Common myeloid progenitor, CD34-positive (primary cell): Measurements from ENCODE around the gene TMEM150B.

Experiments used
- CTCF ChIA-PET: fragments of 350-600 bp; sonication (Branson Sonifier 250); formaldehyde crosslinking; loops from one replicate; lab custom pipeline; 2021; ENCODE audit warnings: antibody characterized with exemption; lab: Charles Lee
- POLR2A ChIA-PET: fragments of 350-600 bp; sonication (Branson Sonifier 250); formaldehyde crosslinking; loops from one replicate; lab custom pipeline; 2021; ENCODE audit warnings: antibody characterized with exemption; lab: Charles Lee
- DNase-seq, 3 donors: peaks; one replicate each; pipeline versions ENCODE4 v3.0.0 to v3.0.0-alpha.2; 2013
- H3K27ac ChIP-seq, 2 experiments: 1 replicate in 1 of 2; 2 replicates in 1 of 2; pipeline ENCODE4 v1.7.0; 2013; ENCODE audit warnings: inconsistent platforms in 2 of 2, low read length in 2 of 2, mild to moderate bottlenecking in 2 of 2, low read depth in 1 of 2, moderate library complexity in 1 of 2; ENCODE audit not compliant: severe bottlenecking in 2 of 2, insufficient read depth in 1 of 2, poor library complexity in 1 of 2
- H3K27me3 ChIP-seq, 5 experiments: replicated peaks in 2 of 5; 1 replicate in 3 of 5; 2 replicates in 2 of 5; pipeline versions ENCODE4 v1.6.1 to v1.7.0; 2013; ENCODE audit warnings: low read length in 4 of 5, mild to moderate bottlenecking in 2 of 5, moderate library complexity in 2 of 5, inconsistent platforms in 1 of 5; ENCODE audit not compliant: insufficient read depth in 5 of 5, control insufficient read depth in 4 of 5
- H3K36me3 ChIP-seq, 4 experiments: 1 replicate in 2 of 4; 2 replicates in 2 of 4; pipeline versions ENCODE4 v1.6.1 to v1.7.0; 2013; ENCODE audit warnings: low read length in 3 of 4, control low read depth in 1 of 4, mild to moderate bottlenecking in 1 of 4; ENCODE audit not compliant: control insufficient read depth in 4 of 4, insufficient read depth in 4 of 4
- H3K4me1 ChIP-seq, 4 experiments: 1 replicate in 3 of 4; 2 replicates in 1 of 4; pipeline versions ENCODE4 v1.6.1 to v1.7.1; 2013; ENCODE audit warnings: low read length in 3 of 4, mild to moderate bottlenecking in 3 of 4, control low read depth in 1 of 4, inconsistent platforms in 1 of 4, moderate library complexity in 1 of 4; ENCODE audit not compliant: control insufficient read depth in 4 of 4, insufficient read depth in 4 of 4; ENCODE audit errors: control extremely low read depth in 1 of 4
- H3K4me3 ChIP-seq, 7 experiments: 1 replicate in 4 of 7; 2 replicates in 3 of 7; pipeline versions ENCODE4 v1.5.1 to v1.7.0; 2013; ENCODE audit warnings: mild to moderate bottlenecking in 7 of 7, low read length in 6 of 7, moderate library complexity in 6 of 7, inconsistent platforms in 2 of 7, low read depth in 2 of 7, control low read depth in 1 of 7; ENCODE audit not compliant: insufficient read depth in 4 of 7, control insufficient read depth in 1 of 7; ENCODE audit errors: extremely low read depth in 1 of 7
- H3K9me3 ChIP-seq, 5 experiments: 1 replicate in 4 of 5; 2 replicates in 1 of 5; pipeline versions ENCODE4 v1.6.1 to v1.7.1; 2013; ENCODE audit warnings: low read length in 4 of 5, mild to moderate bottlenecking in 2 of 5, inconsistent platforms in 1 of 5, low read depth in 1 of 5, moderate library complexity in 1 of 5; ENCODE audit not compliant: control insufficient read depth in 4 of 5, insufficient read depth in 2 of 5; ENCODE audit errors: control extremely low read depth in 1 of 5
- WGBS: methylation state at CpG from one replicate; pipeline ENCODE4 v1.1.5; 2013; ENCODE audit not compliant: insufficient coverage; 5-methylcytosine and 5-hydroxymethylcytosine counted together

Gene TMEM150B

GRCh38 chr19:55302318-55302703 is 22.8 kb downstream of the TMEM150B start:
- no peak for DNase-seq
- POLR2A ChIA-PET: interaction anchor here (0.9 to 2.4 kb wide), 3 partner anchors 11 to 115 kb away, joined by 3 to 7 read pairs (median 4); partner anchors contain the start of gene KMT5C
- Histone ChIP-seq H3K27me3 (no peaks in the 10 kb centered on the region), H3K4me3 (peak overlapping the region; percentile 37 to 88 (median 69)), H3K27ac (peak overlapping the region; percentile 30 to 77), H3K4me1 (peaks cover 0 to 20% (median 12%) of the 10 kb centered on the region in 4 experiments), H3K9me3 (no peaks in the 10 kb centered on the region), H3K36me3 (peaks cover 0 to 9% (median 4%) of the 10 kb centered on the region in 4 experiments)
- 91% methylated on average over 8 of the region's 12 CpGs for WGBS
- CTCF ChIA-PET: interaction anchor here (0.7 to 4.2 kb wide), 21 partner anchors 9 to 202 kb away, joined by 3 to 37 read pairs (median 5); partner anchors contain the start of genes KMT5C, TMEM150B and TMEM238

GRCh38 chr19:55301459-55302317 is 23.5 kb downstream of the TMEM150B start:
- ChIA-PET POLR2A (interaction anchor here (0.6 to 2.4 kb wide), 7 partner anchors 12 to 122 kb away, joined by 3 to 7 read pairs (median 3); partner anchors contain the start of gene KMT5C), CTCF (interaction anchor here (0.6 to 4.2 kb wide), 32 partner anchors 8 to 305 kb away, joined by 3 to 37 read pairs (median 4); partner anchors contain the start of genes HSPBP1, KMT5C and TMEM238)
- 2% methylated on average over 30 of the region's 42 CpGs for WGBS
- H3K4me1 ChIP-seq: peaks cover 0 to 20% (median 13%) of the 10 kb centered on the region in 4 experiments
- no peaks in the 10 kb centered on the region for H3K27me3 ChIP-seq
- peak; percentile 84 to 93 (median 91) for DNase-seq
- H3K4me3 ChIP-seq: peak overlapping the region; percentile 37 to 88 (median 69)
- peak overlapping the region; percentile 30 to 77 for H3K27ac ChIP-seq
- H3K9me3 ChIP-seq: no peaks in the 10 kb centered on the region
- H3K36me3 ChIP-seq: peaks cover 0 to 8% (median 4%) of the 10 kb centered on the region in 4 experiments

- no peaks in the 10 kb centered on the region for H3K9me3 ChIP-seq
- POLR2A ChIA-PET: interaction anchor here (0.6 to 2.4 kb wide), 6 partner anchors 17 to 122 kb away, joined by 3 to 7 read pairs (median 3); partner anchors contain the start of gene KMT5C
These were observed 24.2 kb downstream of the TMEM150B start for GRCh38 chr19:55300886-55301458.

GRCh38 chr19:55299991-55300390 is 25.1 kb downstream of the TMEM150B start:
- no peak for DNase-seq
- Histone ChIP-seq H3K27me3 (no peaks in the 10 kb centered on the region), H3K27ac (no peak overlapping the region), H3K36me3 (no peaks in the 10 kb centered on the region), H3K4me3 (no peak overlapping the region), H3K9me3 (no peaks in the 10 kb centered on the region), H3K4me1 (peaks cover 0 to 17% (median 13%) of the 10 kb centered on the region in 4 experiments)
- 97% methylated on average over 10 of the region's 10 CpGs for WGBS
- POLR2A ChIA-PET: no interaction called here
- CTCF ChIA-PET: interaction anchor here (2.1 to 4.2 kb wide), 5 partner anchors 7 to 118 kb away, joined by 13 to 37 read pairs (median 30); partner anchors contain the start of genes KMT5C and TMEM238

More at GRCh38 chr19:55300886-55301458, 24.2 kb downstream of the TMEM150B start:
- Histone ChIP-seq H3K4me1 (peaks cover 0 to 20% (median 13%) of the 10 kb centered on the region in 4 experiments), H3K27me3 (no peaks in the 10 kb centered on the region), H3K4me3 (peak overlapping the region in 3 of 7 experiments; percentile 69 to 88 (median 71)), H3K36me3 (peaks cover 0 to 2% (median under 1%) of the 10 kb centered on the region in 4 experiments), H3K27ac (no peak overlapping the region)
- CTCF ChIA-PET: interaction anchor here (0.6 to 4.2 kb wide), 26 partner anchors 8 to 306 kb away, joined by 3 to 37 read pairs (median 4); partner anchors contain the start of genes HSPBP1, KMT5C and TMEM238
- no peak for DNase-seq
- 92% methylated on average over 13 of the region's 15 CpGs for WGBS

GRCh38 chr19:55297267-55297666 is 27.9 kb downstream of the TMEM150B start:
- H3K4me1 ChIP-seq: peaks cover 0 to 16% (median 10%) of the 10 kb centered on the region in 4 experiments
- 83% methylated on average over 9 of the region's 10 CpGs for WGBS
- no peaks in the 10 kb centered on the region for H3K9me3 ChIP-seq
- H3K27ac ChIP-seq: no peak overlapping the region
- no peaks in the 10 kb centered on the region for H3K36me3 ChIP-seq
- H3K27me3 ChIP-seq: no peaks in the 10 kb centered on the region
- ChIA-PET CTCF (interaction anchor here (1.2 kb wide), 1 partner anchor 10 kb away, joined by 3 read pairs; no protein-coding TSS in a partner anchor), POLR2A (no interaction called here)
- H3K4me3 ChIP-seq: no peak overlapping the region
- DNase-seq: no peak

- DNase-seq: no peak
- Histone ChIP-seq H3K4me3 (no peak overlapping the region), H3K27ac (no peak overlapping the region), H3K9me3 (no peaks in the 10 kb centered on the region), H3K36me3 (no peaks in the 10 kb centered on the region), H3K4me1 (peaks cover 0 to 5% (median 1%) of the 10 kb centered on the region in 4 experiments), H3K27me3 (no peaks in the 10 kb centered on the region)
- ChIA-PET CTCF (interaction anchor here (0.6 to 1.6 kb wide), 4 partner anchors 12 to 113 kb away, joined by 3 to 5 read pairs (median 4); partner anchors contain the start of gene TMEM238), POLR2A (no interaction called here)
- 98% methylated on average over 8 of the region's 9 CpGs for WGBS
These were observed 35.9 kb downstream of the TMEM150B start for GRCh38 chr19:55289117-55289796.
